GM13976 (cell line): ENCODE results near the gene TP53.

Source experiments
- DNase-seq: peaks from one replicate; pipeline ENCODE4 v3.0.0; 2012; ENCODE audit warnings: low spot score
- CTCF ChIP-seq: IDR thresholded peaks from 2 replicates; pipeline ENCODE4 v1.5.1; 2012; ENCODE audit warnings: borderline replicate concordance, mild to moderate bottlenecking; ENCODE audit not compliant: insufficient read depth; ENCODE audit errors: extremely low read depth, missing control alignments, control extremely low read depth
- in situ Hi-C: fragments of 300-500 bp; cut with MboI; formaldehyde crosslinking; loops from one replicate; pipeline ENCODE4 v1.12.0; 2022; ENCODE audit warnings: low sequenced_read_pairs, mixed read lengths, inconsistent platforms; ENCODE audit not compliant: unreplicated experiment

The TP53 gene

DNA sequence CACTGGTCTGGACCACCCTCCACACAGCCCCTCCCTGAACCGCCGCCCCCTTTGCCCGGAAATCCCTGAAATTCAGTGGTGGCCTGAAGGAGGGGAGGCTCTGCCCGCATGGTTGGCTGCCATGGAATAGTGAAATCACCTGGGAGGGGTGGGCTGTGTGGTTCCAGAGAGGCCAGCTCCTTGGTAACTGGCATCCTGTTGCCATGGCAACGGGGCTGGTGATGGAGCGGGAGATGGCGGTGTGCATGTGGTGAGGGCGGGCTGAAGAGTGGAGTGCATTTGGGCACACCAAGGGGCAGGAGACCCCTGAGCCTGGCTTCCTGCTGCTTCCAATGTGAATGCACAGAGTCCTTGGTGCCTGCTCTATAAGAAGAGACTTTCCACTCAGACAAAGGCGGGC lies 20.2 kb upstream of the TP53 start:
- no peak for DNase-seq
- in situ Hi-C loops = no loop called here
- TF ChIP-seq CTCF = no peak

GRCh38 chr17:7706631-7707354 lies 19.5 kb upstream of the TP53 start:
- no peak for DNase-seq
- in situ Hi-C loops = no loop called here
- TF ChIP-seq CTCF = no peak

DNA sequence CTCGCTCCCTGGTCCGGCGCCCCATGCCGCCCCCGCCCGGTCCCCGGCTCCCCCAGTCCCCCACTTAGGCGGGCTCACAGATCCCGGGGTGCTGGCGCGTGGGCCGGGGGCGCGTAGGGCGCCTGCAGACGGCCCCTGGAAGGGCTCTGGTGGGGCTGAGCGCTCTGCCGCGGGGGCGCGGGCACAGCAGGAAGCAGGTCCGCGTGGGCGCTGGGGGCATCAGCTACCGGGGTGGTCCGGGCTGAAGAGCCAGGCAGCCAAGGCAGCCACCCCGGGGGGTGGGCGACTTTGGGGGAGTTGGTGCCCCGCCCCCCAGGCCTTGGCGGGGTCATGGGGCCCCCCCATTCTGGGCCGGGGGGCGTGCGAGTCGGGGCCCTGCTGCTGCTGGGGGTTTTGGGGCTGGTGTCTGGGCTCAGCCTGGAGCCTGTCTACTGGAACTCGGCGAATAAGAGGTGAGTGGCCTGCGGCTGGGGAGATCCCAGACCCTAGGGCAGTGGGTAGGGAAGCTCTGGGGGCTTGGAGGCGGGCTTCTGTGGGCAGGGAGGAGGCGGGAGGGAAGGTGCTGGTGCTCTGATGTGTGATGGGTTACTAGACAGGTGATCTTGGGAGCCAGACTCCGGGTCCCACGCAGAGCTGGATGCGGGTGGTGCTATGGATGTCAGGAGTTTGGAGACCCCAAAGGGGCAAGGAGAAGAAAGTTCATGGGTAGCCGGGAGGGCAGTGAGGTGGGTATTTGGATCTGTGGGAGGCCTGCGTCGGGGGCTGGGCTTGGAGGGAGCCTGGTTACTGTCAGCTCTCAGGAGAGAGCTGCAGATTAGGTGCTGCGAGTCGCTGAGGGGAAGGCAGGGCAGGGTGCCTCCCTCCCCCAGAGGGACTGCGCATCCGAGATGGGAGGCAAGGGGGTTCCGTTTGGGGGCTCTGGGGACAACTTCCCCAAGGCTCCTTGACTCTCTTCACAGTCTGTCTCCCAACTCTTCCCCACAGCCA lies 18.3 kb upstream of the TP53 start:
- DNase-seq = no peak
- in situ Hi-C loops = no loop called here
- TF ChIP-seq CTCF = no peak

GRCh38 chr17:7704601-7705268 lies 17.4 kb upstream of the TP53 start, which contains the start of gene EFNB3:
Gene EFNB3 (plus strand): TSS chr17:7705202. CDS start chr17:7705599, 397 bp downstream.
- TF ChIP-seq CTCF = no peak
- in situ Hi-C loops = no loop called here

DNA sequence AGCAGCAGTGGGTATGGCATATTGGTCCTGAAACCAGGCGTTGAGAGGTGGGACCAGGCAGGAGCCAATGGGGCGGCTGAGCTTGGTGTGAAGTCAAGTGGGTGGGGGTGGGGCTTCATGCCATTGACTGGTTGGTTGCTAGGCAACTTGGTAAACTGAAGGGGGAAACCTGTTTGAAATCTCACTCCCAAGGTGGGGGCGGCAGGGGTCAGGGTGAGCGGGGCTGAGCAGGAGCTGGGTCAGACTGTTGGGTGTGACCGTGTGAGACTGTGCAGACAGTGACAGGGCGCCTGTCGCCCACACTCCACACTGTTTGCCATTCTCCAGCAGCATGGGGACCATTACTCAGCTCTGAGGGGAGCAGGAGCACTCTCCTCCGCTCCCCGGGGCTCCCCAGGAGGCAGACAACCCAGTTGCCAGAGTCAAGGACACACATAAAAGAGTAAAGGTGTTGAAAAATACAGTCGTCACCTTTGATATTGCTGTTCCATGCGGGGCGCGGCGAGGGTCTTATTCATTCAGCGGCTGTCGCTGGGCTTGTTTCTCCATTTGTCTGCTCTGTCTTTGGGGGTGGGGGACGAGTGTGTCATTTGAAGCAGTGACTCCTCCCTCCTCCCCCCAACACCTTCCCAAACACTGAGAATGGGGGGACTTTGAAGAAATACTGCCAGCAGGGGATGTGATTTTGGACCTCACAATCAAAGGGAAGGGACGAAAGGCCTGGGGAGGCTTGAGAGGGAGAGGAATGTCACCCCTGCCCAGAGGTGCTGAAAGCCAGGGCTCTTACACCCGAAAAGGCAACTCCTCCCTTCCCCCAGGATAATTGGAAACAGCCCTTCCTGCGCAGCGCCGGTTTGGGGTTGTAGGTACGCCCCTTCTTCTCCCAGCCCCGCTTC lies 16.5 kb upstream of the TP53 start:
- no peak for TF ChIP-seq CTCF
- no peak for DNase-seq
- in situ Hi-C loops = no loop called here

More at GRCh38 chr17:7704601-7705268, 17.4 kb upstream of the TP53 start, which contains the start of gene EFNB3:
- DNase-seq = no peak
